ENCODE measurements around the gene CNR1.

GRCh38 chr6:88135578-88136114, 30.5 kb downstream of the CNR1 start:
- TF ChIP-seq CTCF (IDR thresholded peaks at IDR 0.05) (no peak), POLR2A (IDR thresholded peaks at IDR 0.05) (no peak)

All from testis (tissue), 2 donors.